ENCODE data around the gene CEP68.
"Not testable (repeated sequence)": the region's sequence is repeated elsewhere in the genome, so short reads cannot be mapped to it uniquely, and the experiment has no call there.

Gene CEP68

DNA sequence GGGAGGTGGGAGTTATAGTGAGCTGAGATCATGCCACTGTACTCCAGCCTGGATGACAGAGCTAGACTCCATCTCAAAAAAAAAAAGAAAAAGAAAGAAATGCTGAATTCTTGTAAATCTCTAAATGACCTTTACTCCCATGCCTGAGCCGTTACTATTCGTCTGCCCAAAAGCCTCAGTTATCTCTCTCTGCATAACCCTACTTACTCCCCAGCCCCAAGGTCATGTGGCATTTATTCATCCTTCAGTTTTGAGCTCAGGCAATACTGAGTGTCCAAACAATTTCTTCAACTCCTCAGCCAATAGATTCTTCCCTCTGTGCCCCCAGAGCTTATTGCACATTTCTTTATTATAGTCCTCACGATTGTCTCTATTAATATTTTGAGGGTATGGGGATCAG lies 44.9 kb downstream of the CEP68 start:
- Mint-ChIP-seq H3K4me1 (ENCODE audit: low read depth) (peaks cover 11% of the 10 kb centered on the region), H3K36me3 (ENCODE audit: low read depth) (peaks cover 92% of the 10 kb centered on the region), H3K27ac (no peak overlapping the region), H3K4me3 (no peak overlapping the region), H3K9me3 (no peaks in the 10 kb centered on the region), H3K27me3 (no peaks in the 10 kb centered on the region)
- intact Hi-C loops (cut with micrococcal nuclease): no loop called here

DNA sequence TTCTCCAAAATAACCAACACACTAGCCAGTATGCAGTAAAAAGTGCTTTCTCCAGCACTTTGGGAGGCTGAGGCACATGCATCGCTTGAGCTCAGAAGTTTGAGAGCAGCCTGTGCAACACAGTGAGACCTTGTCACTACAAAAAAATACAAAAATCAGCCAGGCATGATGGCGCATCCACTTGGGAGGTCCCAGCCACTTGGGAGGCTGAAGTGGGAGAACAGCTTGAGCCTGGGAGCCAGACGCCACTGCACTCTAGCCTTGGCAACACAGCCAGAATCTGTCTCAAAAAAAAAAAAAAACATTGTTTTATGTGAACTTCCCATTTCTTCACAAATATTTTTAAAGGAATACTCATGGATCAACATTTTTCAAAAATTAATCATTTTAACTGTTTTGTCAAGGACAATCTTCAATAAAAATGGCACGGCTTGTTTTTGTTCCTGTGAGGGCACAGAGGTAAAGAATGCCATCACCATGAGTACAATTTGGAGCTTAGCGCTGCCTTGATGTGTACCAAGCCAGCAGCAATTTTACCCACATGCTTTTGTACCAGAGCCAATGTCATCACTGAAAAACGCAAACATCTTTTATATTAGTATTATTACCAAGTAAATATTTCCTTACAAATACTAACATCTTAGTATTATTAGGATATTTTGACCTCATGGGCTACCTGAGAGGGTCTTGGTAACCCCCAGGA lies 46.9 kb downstream of the CEP68 start:
- intact Hi-C loops (cut with micrococcal nuclease): no loop called here
- Mint-ChIP-seq H3K9me3 (no peaks in the 10 kb centered on the region), H3K4me3 (no peak overlapping the region), H3K4me1 (ENCODE audit: low read depth) (peaks cover 22% of the 10 kb centered on the region), H3K36me3 (ENCODE audit: low read depth) (peaks cover 87% of the 10 kb centered on the region), H3K27me3 (no peaks in the 10 kb centered on the region), H3K27ac (no peak overlapping the region)

DNA sequence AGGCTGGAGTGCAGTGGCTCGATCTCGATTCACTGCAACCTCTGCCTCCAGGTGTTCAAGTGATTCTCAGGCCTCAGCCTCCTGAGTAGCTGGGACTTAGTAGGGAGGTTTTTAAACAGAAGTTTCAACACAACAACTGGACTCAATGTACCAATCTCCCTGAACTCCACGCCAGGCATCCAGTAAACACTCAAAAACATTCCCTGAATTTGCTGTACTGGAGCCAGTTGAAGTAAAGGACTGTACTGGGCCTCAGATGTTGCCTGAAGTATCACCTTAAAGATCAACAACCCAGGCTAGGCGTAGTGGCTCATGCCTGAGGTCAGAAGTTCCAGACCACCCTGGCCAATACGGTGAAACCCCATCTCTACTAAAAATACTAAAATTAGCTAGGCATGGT lies 51.3 kb downstream of the CEP68 start:
- intact Hi-C loops (cut with micrococcal nuclease): no loop called here
- Mint-ChIP-seq H3K27me3 (no peaks in the 10 kb centered on the region), H3K9me3 (no peaks in the 10 kb centered on the region), H3K27ac (no peak overlapping the region), H3K4me1 (ENCODE audit: low read depth) (peaks cover 38% of the 10 kb centered on the region), H3K36me3 (ENCODE audit: low read depth) (peaks cover 75% of the 10 kb centered on the region), H3K4me3 (no peak overlapping the region)

DNA sequence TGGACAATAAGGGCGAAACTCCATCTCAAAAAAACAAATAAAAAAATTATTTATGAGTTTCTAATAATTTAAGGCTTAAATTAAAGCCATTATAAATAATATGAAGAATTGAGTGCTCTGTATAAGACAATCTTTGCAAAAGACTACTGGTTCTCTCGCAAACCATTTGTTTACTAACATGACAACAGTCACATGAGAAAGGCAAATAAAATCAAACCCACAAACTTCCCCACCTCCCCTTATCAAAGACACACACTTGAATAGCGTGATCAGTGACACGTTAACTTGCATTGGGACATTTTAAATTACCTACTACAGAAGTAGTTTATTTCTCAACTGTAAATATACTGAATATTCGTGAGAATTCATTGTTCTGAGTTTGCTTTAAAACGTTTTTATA lies 52.6 kb downstream of the CEP68 start:
- peaks cover 44% of the 10 kb centered on the region for H3K4me1 Mint-ChIP-seq (ENCODE audit: low read depth)
- H3K9me3 Mint-ChIP-seq: no peaks in the 10 kb centered on the region
- H3K27ac Mint-ChIP-seq: no peak overlapping the region
- no peak overlapping the region for H3K4me3 Mint-ChIP-seq
- intact Hi-C loops (cut with micrococcal nuclease): no loop called here
- peaks cover 64% of the 10 kb centered on the region for H3K36me3 Mint-ChIP-seq (ENCODE audit: low read depth)
- H3K27me3 Mint-ChIP-seq: no peaks in the 10 kb centered on the region

DNA sequence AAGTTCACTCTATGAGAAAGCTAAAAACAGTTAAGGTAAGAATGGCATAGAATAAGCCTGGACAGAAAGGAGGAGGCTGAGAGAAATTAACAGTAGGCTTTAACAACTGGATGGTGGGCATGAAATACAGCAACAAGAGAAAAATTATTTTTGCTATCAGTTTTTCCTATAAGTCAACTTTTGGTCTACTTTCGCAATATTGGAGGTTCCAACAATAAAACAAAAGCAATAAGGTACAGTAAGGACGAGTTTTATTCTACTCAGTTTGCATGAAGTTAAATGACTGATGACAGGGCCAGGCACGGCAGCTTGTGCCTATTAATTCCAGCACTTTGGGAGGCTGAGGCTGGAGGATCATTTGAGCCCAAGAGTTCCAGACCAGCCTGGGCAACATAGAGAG lies 56.4 kb downstream of the CEP68 start:
- H3K4me1 Mint-ChIP-seq (ENCODE audit: low read depth): peaks cover 46% of the 10 kb centered on the region
- no peak overlapping the region for H3K27ac Mint-ChIP-seq

DNA sequence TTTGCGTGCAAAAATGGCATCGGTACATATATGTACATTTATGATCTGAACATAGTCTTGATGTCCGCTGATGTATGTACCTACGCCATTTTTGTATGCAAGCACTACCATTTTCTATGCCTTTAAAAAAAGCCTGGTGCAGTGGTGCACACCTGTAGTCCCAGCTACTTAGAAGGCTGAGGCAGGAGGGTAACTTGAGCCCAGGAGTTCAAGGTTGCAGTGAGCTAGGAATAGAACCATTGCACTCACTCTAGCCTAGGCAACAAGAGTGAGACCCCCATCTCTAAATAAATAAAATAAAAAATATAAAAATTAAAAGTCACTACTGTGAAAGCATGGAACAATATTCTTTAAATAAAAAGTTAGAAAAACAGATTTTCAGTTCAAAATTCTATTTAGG lies 57.0 kb downstream of the CEP68 start:
- H3K27me3 Mint-ChIP-seq: no peaks in the 10 kb centered on the region
- peaks cover 43% of the 10 kb centered on the region for H3K36me3 Mint-ChIP-seq (ENCODE audit: low read depth)
- H3K4me1 Mint-ChIP-seq (ENCODE audit: low read depth): peaks cover 46% of the 10 kb centered on the region
- no peak overlapping the region for H3K4me3 Mint-ChIP-seq
- intact Hi-C loops (cut with micrococcal nuclease): no loop called here
- no peak overlapping the region for H3K27ac Mint-ChIP-seq
- no peaks in the 10 kb centered on the region for H3K9me3 Mint-ChIP-seq

More for the DNA sequence above, 56.4 kb downstream of the CEP68 start:
- intact Hi-C loops (cut with micrococcal nuclease): no loop called here
- no peaks in the 10 kb centered on the region for H3K9me3 Mint-ChIP-seq
- no peak overlapping the region for H3K4me3 Mint-ChIP-seq
- peaks cover 46% of the 10 kb centered on the region for H3K36me3 Mint-ChIP-seq (ENCODE audit: low read depth)
- no peaks in the 10 kb centered on the region for H3K27me3 Mint-ChIP-seq

DNA sequence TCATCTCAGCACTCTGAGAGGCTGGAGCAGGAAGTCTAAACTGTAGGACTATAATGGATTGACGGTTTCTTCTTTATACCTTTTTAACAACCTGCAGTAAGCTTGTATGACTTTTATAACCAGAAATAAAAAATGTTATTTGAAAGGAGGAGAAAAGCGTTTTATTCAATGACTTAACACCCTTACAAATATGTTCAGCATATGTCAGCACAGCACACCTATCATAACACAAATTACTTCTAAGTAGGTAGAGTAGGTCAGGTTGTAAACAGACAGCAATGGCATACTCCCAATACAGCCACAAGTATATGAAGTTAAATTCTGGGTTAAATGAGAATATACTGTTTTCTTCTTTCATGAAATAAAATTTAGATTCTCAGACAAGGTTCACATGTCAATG lies 57.6 kb downstream of the CEP68 start:
- Mint-ChIP-seq H3K27me3 (no peaks in the 10 kb centered on the region), H3K36me3 (ENCODE audit: low read depth) (peaks cover 38% of the 10 kb centered on the region), H3K9me3 (no peaks in the 10 kb centered on the region), H3K27ac (no peak overlapping the region), H3K4me3 (no peak overlapping the region), H3K4me1 (ENCODE audit: low read depth) (peaks cover 52% of the 10 kb centered on the region)
- intact Hi-C loops (cut with micrococcal nuclease): no loop called here

DNA sequence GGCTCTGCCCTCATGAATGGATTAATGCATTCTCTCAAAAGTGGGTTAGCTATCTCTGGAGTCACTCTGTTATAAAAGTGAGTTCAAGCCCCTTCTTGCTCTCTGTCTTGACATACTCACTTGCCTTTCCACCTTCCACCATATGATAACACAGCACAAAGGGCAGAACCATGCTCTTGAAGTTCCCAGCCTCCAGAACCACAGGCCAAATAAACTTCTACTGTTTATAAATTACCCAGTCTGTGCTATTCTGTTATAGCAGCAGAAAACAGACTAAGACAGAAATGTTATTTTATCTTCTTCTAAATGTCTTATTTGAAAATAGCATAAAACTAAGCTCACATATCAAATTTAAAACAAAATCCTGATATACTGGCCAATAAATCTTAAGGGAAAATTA lies 58.7 kb downstream of the CEP68 start:
- H3K4me3 Mint-ChIP-seq: no peak overlapping the region

DNA sequence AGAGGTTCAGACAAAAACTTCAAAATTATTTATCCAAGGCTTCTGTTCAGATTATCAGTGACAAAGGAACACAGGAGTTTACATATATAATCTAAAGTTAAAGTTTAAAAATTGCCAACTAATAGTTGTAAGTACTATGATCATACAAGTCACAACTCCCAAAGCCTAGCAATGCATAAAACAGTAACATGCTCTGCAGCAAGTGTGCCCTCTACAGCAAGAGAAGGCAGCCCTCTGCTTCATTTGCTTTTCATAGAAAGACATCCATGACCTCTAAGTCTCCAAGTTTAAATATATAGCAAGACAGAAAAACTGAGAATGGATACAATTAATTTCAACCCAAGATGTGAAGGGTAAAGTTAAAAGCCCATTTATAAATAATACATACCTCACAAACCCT lies 60.4 kb downstream of the CEP68 start:
- no peak overlapping the region for H3K4me3 Mint-ChIP-seq

More for the DNA sequence above, 58.7 kb downstream of the CEP68 start:
- H3K4me1 Mint-ChIP-seq (ENCODE audit: low read depth): peaks cover 56% of the 10 kb centered on the region
- intact Hi-C loops (cut with micrococcal nuclease): loop anchor here (5.0 kb wide), 1 partner anchor 33 kb away; no protein-coding TSS in a partner anchor
- H3K27me3 Mint-ChIP-seq: no peaks in the 10 kb centered on the region
- no peaks in the 10 kb centered on the region for H3K9me3 Mint-ChIP-seq
- no peak overlapping the region for H3K27ac Mint-ChIP-seq
- H3K36me3 Mint-ChIP-seq (ENCODE audit: low read depth): peaks cover 32% of the 10 kb centered on the region

DNA sequence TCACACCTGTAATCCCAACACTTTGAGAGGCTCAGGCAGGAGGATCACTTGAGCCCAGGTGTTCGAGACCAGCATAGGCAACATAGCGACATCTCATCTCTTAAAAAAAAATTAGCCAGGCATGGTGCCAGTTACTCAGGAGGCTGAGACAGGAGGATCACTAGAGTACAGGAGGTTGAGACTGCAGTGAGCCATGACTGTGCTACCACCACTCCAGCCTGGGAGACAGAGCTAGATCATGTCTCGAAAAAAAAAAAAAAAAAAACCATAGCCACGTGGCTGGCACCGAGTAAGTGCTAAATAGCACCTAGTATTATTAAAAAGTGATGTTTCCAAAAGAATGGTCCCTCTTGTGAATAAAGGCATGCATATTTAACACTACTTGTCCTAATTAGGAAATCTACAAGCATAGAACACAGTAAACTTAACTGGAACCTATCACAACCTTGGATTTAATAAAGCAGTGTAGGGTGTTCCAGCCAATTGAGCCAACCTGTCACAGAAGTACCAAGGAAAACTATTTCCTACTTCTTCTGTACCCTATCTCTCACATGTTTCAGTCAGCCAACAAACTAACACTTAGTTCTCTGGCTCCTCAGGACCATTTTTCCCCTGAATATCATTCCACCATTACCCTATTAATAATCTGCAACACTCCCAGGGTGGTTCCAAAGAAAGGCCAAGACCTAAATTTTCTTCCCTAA lies 64.9 kb downstream of the CEP68 start:
- no peaks in the 10 kb centered on the region for H3K9me3 Mint-ChIP-seq
- H3K27ac Mint-ChIP-seq: no peak overlapping the region
- intact Hi-C loops (cut with micrococcal nuclease): no loop called here

More for the DNA sequence above, 60.4 kb downstream of the CEP68 start:
- intact Hi-C loops (cut with micrococcal nuclease): loop anchor here (5.0 kb wide), 1 partner anchor 34 kb away; no protein-coding TSS in a partner anchor
- peaks cover 53% of the 10 kb centered on the region for H3K4me1 Mint-ChIP-seq (ENCODE audit: low read depth)
- no peaks in the 10 kb centered on the region for H3K27me3 Mint-ChIP-seq
- H3K27ac Mint-ChIP-seq: no peak overlapping the region
- H3K9me3 Mint-ChIP-seq: no peaks in the 10 kb centered on the region
- peaks cover 26% of the 10 kb centered on the region for H3K36me3 Mint-ChIP-seq (ENCODE audit: low read depth)

DNA sequence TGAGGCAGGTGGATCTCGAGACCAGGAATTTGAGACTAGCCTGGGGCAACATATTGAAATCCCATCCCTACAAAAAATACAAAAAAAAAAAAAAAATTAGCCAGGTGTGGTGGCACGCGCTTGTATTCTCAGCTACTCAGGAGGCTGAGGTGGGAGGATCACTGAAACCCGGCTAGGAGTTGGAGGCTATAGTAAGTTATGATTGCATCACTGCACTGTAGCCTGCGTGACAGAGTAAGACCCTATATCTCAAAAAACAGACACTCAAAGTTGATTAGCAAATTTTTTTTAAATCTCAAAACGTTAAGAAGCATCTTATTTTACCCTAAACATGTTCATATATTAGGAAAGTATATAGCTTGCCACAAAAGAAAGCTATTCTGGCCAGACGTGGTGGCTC lies 66.1 kb downstream of the CEP68 start:
- H3K4me3 Mint-ChIP-seq: no peak overlapping the region
- H3K27me3 Mint-ChIP-seq: no peaks in the 10 kb centered on the region
- no peaks in the 10 kb centered on the region for H3K9me3 Mint-ChIP-seq
- H3K36me3 Mint-ChIP-seq (ENCODE audit: low read depth): peaks cover 22% of the 10 kb centered on the region
- H3K4me1 Mint-ChIP-seq (ENCODE audit: low read depth): peaks cover 84% of the 10 kb centered on the region
- intact Hi-C loops (cut with micrococcal nuclease): no loop called here
- no peak overlapping the region for H3K27ac Mint-ChIP-seq

More for the DNA sequence above, 64.9 kb downstream of the CEP68 start:
- H3K27me3 Mint-ChIP-seq: no peaks in the 10 kb centered on the region
- H3K4me3 Mint-ChIP-seq: no peak overlapping the region
- peaks cover 22% of the 10 kb centered on the region for H3K36me3 Mint-ChIP-seq (ENCODE audit: low read depth)
- peaks cover 78% of the 10 kb centered on the region for H3K4me1 Mint-ChIP-seq (ENCODE audit: low read depth)

DNA sequence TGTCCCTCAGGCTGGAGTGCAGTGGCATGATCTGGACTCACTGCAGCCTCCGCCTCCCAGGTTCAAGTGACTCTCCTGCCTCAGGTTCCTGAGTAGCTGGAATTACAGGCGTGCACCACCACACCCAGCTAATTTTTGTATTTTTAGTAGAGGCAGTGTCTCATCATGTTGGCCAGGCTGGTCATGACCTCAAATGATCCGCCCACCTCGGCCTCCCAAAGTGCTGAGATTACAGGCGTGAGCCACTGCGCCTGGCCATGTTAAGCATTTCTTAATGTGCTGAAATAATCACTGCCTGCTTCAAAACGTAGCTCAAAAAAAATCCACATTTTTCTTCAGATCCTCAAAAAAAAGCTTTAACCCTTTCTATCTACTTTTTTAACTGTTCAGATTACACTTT lies 69.2 kb downstream of the CEP68 start:
- Mint-ChIP-seq H3K36me3 (ENCODE audit: low read depth) (peaks cover 34% of the 10 kb centered on the region), H3K4me1 (ENCODE audit: low read depth) (peaks cover 65% of the 10 kb centered on the region), H3K27ac (peak overlapping the region; percentile 66), H3K4me3 (peak overlapping the region; percentile 51)
- H3K9me3 Mint-ChIP-seq, H3K27me3 Mint-ChIP-seq: not testable (repeated sequence)
- intact Hi-C loops (cut with micrococcal nuclease): loop anchor here (5.0 kb wide), 1 partner anchor 37 kb away; no protein-coding TSS in a partner anchor

DNA sequence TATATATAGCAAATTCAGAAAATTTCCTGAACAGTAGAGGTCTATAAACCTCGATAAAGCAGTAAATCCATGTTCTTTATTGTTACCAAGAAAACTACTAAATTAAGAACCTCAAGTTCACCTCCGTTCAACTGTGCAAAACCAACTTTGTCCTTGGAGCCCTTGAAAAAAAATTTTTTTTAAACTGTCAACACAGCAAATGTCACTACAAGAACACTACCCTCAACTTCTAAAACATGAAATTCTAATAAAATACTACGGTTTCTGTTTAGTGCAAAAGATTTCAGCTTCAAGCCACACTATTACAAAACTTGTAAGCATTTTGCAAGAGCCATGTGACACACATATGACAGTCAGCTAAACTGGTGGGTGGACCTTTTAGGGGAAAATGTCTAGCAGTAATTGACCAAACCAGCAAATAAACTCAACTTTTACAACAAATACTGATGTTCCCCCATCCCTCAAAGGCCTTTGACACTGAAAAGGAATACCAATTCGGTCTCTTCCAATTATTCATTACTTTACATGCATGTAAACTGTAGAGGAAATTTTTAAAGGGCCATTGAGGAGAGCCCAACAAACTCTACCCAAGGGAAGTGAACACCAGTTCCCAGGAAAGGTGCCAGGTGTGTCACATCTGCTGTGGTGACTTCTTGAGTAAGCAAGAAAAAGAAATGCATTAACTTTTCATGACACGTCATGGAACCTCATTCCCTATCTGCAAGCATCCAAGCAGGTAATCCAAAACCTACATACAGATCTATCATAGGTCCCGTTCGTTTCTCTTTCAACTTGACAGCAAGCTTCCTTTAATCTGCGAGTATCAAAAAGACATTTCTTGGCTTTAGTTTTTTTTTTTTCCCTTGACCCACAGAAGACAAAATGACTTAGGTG lies 72.3 kb downstream of the CEP68 start:
- no peaks in the 10 kb centered on the region for H3K9me3 Mint-ChIP-seq
- intact Hi-C loops (cut with micrococcal nuclease): loop anchor here (5.0 kb wide), 1 partner anchor 34 kb away; no protein-coding TSS in a partner anchor
- no peaks in the 10 kb centered on the region for H3K27me3 Mint-ChIP-seq
- H3K36me3 Mint-ChIP-seq (ENCODE audit: low read depth): peaks cover 23% of the 10 kb centered on the region
- peaks cover 47% of the 10 kb centered on the region for H3K4me1 Mint-ChIP-seq (ENCODE audit: low read depth)
- H3K4me3 Mint-ChIP-seq: peak overlapping the region; percentile 95
- H3K27ac Mint-ChIP-seq: peak overlapping the region; percentile 99
